Neural progenitor cell (in vitro differentiated cells): ENCODE results near the gene CHAF1A. TPM values are rescaled to one million over a fixed set of nuclear protein-coding genes. Genes with fewer than 3 reads are reported as not detected.

Experiments
- DNase-seq: peaks from one replicate; pipeline ENCODE4 v3.0.0-alpha.2; 2016; ENCODE audit warnings: low spot score
- H2AFZ ChIP-seq: fragments of 200-600 bp; sonication (generic); replicated peaks from 2 replicates; pipeline ENCODE4 v1.6.1; 2016; ENCODE audit warnings: antibody characterized with exemption
- H3F3A ChIP-seq: fragments of 200-600 bp; sonication (generic); 2 replicates; pipeline ENCODE4 v1.6.1; 2016; ENCODE audit warnings: antibody characterized with exemption, low read depth
- H3K27ac ChIP-seq: fragments of 200-600 bp; sonication (generic); 2 replicates; pipeline ENCODE4 v1.5.1; 2016; ENCODE audit warnings: mild to moderate bottlenecking
- H3K27me3 ChIP-seq: fragments of 200-600 bp; sonication (generic); 2 replicates; pipeline ENCODE4 v1.6.1; 2016; ENCODE audit warnings: mild to moderate bottlenecking, moderate library complexity
- H3K36me3 ChIP-seq: fragments of 200-600 bp; sonication (generic); 2 replicates; pipeline ENCODE4 v1.5.1; 2016
- H3K4me1 ChIP-seq: fragments of 200-600 bp; sonication (generic); 2 replicates; pipeline ENCODE4 v1.6.1; 2016; ENCODE audit warnings: mixed run types
- H3K4me2 ChIP-seq: fragments of 200-600 bp; sonication (generic); 2 replicates; pipeline ENCODE4 v1.6.1; 2016
- H3K4me3 ChIP-seq: fragments of 200-600 bp; sonication (generic); 2 replicates; pipeline ENCODE4 v1.5.1; 2016
- H3K79me2 ChIP-seq: fragments of 200-600 bp; sonication (generic); 2 replicates; pipeline ENCODE4 v1.6.1; 2016; ENCODE audit warnings: low read depth
- H3K9ac ChIP-seq: fragments of 200-600 bp; sonication (generic); 2 replicates; pipeline ENCODE4 v1.6.1; 2016
- H3K9me3 ChIP-seq: fragments of 200-600 bp; sonication (generic); 2 replicates; pipeline ENCODE4 v1.5.1; 2016; ENCODE audit warnings: low read depth
- H4K20me1 ChIP-seq: fragments of 200-600 bp; sonication (generic); 2 replicates; pipeline ENCODE4 v1.6.1; 2016; ENCODE audit warnings: low read depth
- H3K27ac Mint-ChIP-seq: 3 replicates; pipeline ENCODE4 v1.8.0; 2021; ENCODE audit warnings: mixed read lengths
- H3K27me3 Mint-ChIP-seq: 2 replicates; pipeline ENCODE4 v1.8.0; 2022; ENCODE audit warnings: low read depth, mild to moderate bottlenecking, inconsistent platforms, moderate library complexity, mixed read lengths; ENCODE audit not compliant: insufficient read depth
- H3K36me3 Mint-ChIP-seq: 3 replicates; pipeline ENCODE4 v1.8.0; 2021; ENCODE audit warnings: mixed read lengths
- H3K4me1 Mint-ChIP-seq: 3 replicates; pipeline ENCODE4 v1.8.0; 2021; ENCODE audit warnings: mixed read lengths
- H3K4me3 Mint-ChIP-seq: 3 replicates; pipeline ENCODE4 v1.8.0; 2021; ENCODE audit warnings: mild to moderate bottlenecking, moderate library complexity, mixed read lengths
- H3K9me3 Mint-ChIP-seq: 3 replicates; pipeline ENCODE4 v1.8.0; 2020; ENCODE audit warnings: mixed read lengths
- CTCF ChIP-seq: fragments of 200-600 bp; sonication (generic); IDR thresholded peaks from 2 replicates; pipeline ENCODE4 v1.5.1; 2017; ENCODE audit warnings: antibody characterized with exemption, mild to moderate bottlenecking
- EZH2 ChIP-seq: fragments of 200-600 bp; sonication (generic); IDR thresholded peaks from 2 replicates; pipeline ENCODE4 v1.6.1; 2017; ENCODE audit warnings: antibody characterized with exemption, mild to moderate bottlenecking, moderate library complexity
- EZH2phosphoT487 ChIP-seq: fragments of 200-600 bp; sonication (generic); IDR thresholded peaks from 2 replicates; pipeline ENCODE4 v1.6.1; 2017; ENCODE audit warnings: antibody characterized with exemption
- total RNA-seq: library from RNA; depleted of rRNA; stranded (reverse); fragments of >200 nt; gene quantifications from 2 replicates; pipeline ENCODE4 v1.2.3, GENCODE V29; 2015; ENCODE audit warnings: low replicate concordance

Gene CHAF1A
- total RNA-seq, 1 donor from 2014 or later = 37.5 TPM

GRCh38 chr19:4453232-4454179 is 51.1 kb downstream of the CHAF1A start:
- Histone ChIP-seq H4K20me1 (peaks cover 10% of the 10 kb centered on the region), H3K27ac (no peak overlapping the region), H2AFZ (no peak overlapping the region), H3K27me3 (no peaks in the 10 kb centered on the region), H3K4me3 (no peak overlapping the region), H3F3A (peaks cover 31% of the 10 kb centered on the region), H3K79me2 (no peaks in the 10 kb centered on the region), H3K36me3 (no peaks in the 10 kb centered on the region), H3K9me3 (no peaks in the 10 kb centered on the region), H3K9ac (no peak overlapping the region), H3K4me2 (no peak overlapping the region), H3K4me1 (peaks cover 16% of the 10 kb centered on the region)
- H3K36me3 Mint-ChIP-seq = peaks cover 10% of the 10 kb centered on the region
- H3K27ac Mint-ChIP-seq = no peak overlapping the region
- peaks cover 6% of the 10 kb centered on the region for H3K27me3 Mint-ChIP-seq
- no peak overlapping the region for H3K4me3 Mint-ChIP-seq
- no peak for DNase-seq
- TF ChIP-seq EZH2phosphoT487 = no peak
- TF ChIP-seq CTCF = no peak
- TF ChIP-seq EZH2 = no peak
- H3K9me3 Mint-ChIP-seq = no peaks in the 10 kb centered on the region
- peaks cover 24% of the 10 kb centered on the region for H3K4me1 Mint-ChIP-seq

- H3K4me1 ChIP-seq = peaks cover 16% of the 10 kb centered on the region
- Mint-ChIP-seq H3K9me3 (no peaks in the 10 kb centered on the region), H3K36me3 (peaks cover 2% of the 10 kb centered on the region), H3K4me3 (peak overlapping the region; percentile 72), H3K27me3 (peaks cover 6% of the 10 kb centered on the region), H3K27ac (no peak overlapping the region), H3K4me1 (peaks cover 24% of the 10 kb centered on the region)
- H3K4me2 ChIP-seq = peak overlapping the region; percentile 96
- H2AFZ ChIP-seq = no peak overlapping the region
- H3K4me3 ChIP-seq = no peak overlapping the region
- no peaks in the 10 kb centered on the region for H3K36me3 ChIP-seq
- no peaks in the 10 kb centered on the region for H3K9me3 ChIP-seq
- TF ChIP-seq EZH2 (no peak), CTCF (no peak), EZH2phosphoT487 (no peak)
- no peak overlapping the region for H3K27ac ChIP-seq
- DNase-seq = no peak
- no peak overlapping the region for H3K9ac ChIP-seq
- H3K27me3 ChIP-seq = no peaks in the 10 kb centered on the region
- peaks cover 10% of the 10 kb centered on the region for H4K20me1 ChIP-seq
- no peaks in the 10 kb centered on the region for H3K79me2 ChIP-seq
- peaks cover 31% of the 10 kb centered on the region for H3F3A ChIP-seq
Observed at GRCh38 chr19:4454747-4455718, 52.6 kb downstream of the CHAF1A start.

- Histone ChIP-seq H3F3A (peaks cover 29% of the 10 kb centered on the region), H3K4me3 (peak overlapping the region; percentile 69), H3K36me3 (no peaks in the 10 kb centered on the region), H3K4me2 (peak overlapping the region; percentile 96), H3K9ac (no peak overlapping the region), H3K27ac (no peak overlapping the region), H2AFZ (no peak overlapping the region), H3K79me2 (no peaks in the 10 kb centered on the region), H4K20me1 (peaks cover 10% of the 10 kb centered on the region), H3K4me1 (peaks cover 16% of the 10 kb centered on the region), H3K27me3 (no peaks in the 10 kb centered on the region), H3K9me3 (no peaks in the 10 kb centered on the region)
- TF ChIP-seq CTCF = no peak
- no peak for TF ChIP-seq EZH2phosphoT487
- no peak for TF ChIP-seq EZH2
- no peaks in the 10 kb centered on the region for H3K36me3 Mint-ChIP-seq
- peaks cover 24% of the 10 kb centered on the region for H3K4me1 Mint-ChIP-seq
- H3K4me3 Mint-ChIP-seq = peak overlapping the region; percentile 93
- peak; percentile 48 for DNase-seq
- H3K27me3 Mint-ChIP-seq = peaks cover 6% of the 10 kb centered on the region
- H3K27ac Mint-ChIP-seq = no peak overlapping the region
- H3K9me3 Mint-ChIP-seq = no peaks in the 10 kb centered on the region
Observed at GRCh38 chr19:4455719-4456475, 53.5 kb downstream of the CHAF1A start.
